H9 (cell line): Measurements from ENCODE around the gene BROX. TPM values are rescaled to one million over a fixed set of nuclear protein-coding genes. Genes with fewer than 3 reads are reported as not detected.

Experiments
- DNase-seq: peaks from one replicate; pipeline ENCODE4 v3.0.0-alpha.2; 2017
- H2AFZ ChIP-seq: one replicate; pipeline ENCODE4 v1.6.1; 2013; ENCODE audit warnings: mild to moderate bottlenecking, low read length, control low read depth, moderate library complexity
- H2AK5ac ChIP-seq: 2 replicates; pipeline ENCODE4 v1.6.1; 2013; ENCODE audit warnings: low read length, control low read depth, mixed read lengths; ENCODE audit not compliant: insufficient read length
- H2BK120ac ChIP-seq: one replicate; pipeline ENCODE4 v1.6.1; 2013; ENCODE audit warnings: low read depth, mild to moderate bottlenecking, low read length, control low read depth, inconsistent platforms; ENCODE audit not compliant: poor library complexity, severe bottlenecking
- H2BK12ac ChIP-seq: 2 replicates; pipeline ENCODE4 v1.6.1; 2013; ENCODE audit warnings: low read length, control low read depth, mixed read lengths, low read depth; ENCODE audit not compliant: insufficient read length
- H2BK15ac ChIP-seq: 2 replicates; pipeline ENCODE4 v1.6.1; 2013; ENCODE audit warnings: low read depth, low read length, control low read depth
- H2BK20ac ChIP-seq: one replicate; pipeline ENCODE4 v1.6.1; 2013; ENCODE audit warnings: low read depth, mild to moderate bottlenecking, low read length, control low read depth, inconsistent platforms; ENCODE audit not compliant: poor library complexity, severe bottlenecking
- H2BK5ac ChIP-seq: 2 replicates; pipeline ENCODE4 v1.6.1; 2013; ENCODE audit warnings: low read length, control low read depth, mixed read lengths; ENCODE audit not compliant: insufficient read length
- H3K14ac ChIP-seq: 2 replicates; pipeline ENCODE4 v1.6.1; 2013; ENCODE audit warnings: low read length, control low read depth; ENCODE audit not compliant: insufficient read depth
- H3K18ac ChIP-seq: 2 replicates; pipeline ENCODE4 v1.6.1; 2013; ENCODE audit warnings: low read depth, mild to moderate bottlenecking, mixed read lengths, low read length, control low read depth; ENCODE audit not compliant: insufficient read length
- H3K23ac ChIP-seq: 2 replicates; pipeline ENCODE4 v1.6.1; 2013; ENCODE audit warnings: low read length, control low read depth, mixed read lengths, low read depth; ENCODE audit not compliant: insufficient read length
- H3K23me2 ChIP-seq: 2 replicates; pipeline ENCODE4 v1.6.1; 2013; ENCODE audit warnings: low read depth, mild to moderate bottlenecking, mixed read lengths, low read length, control low read depth; ENCODE audit not compliant: insufficient read length, poor library complexity, severe bottlenecking
- H3K27ac ChIP-seq: 2 replicates; pipeline ENCODE4 v1.5.1; 2013; ENCODE audit warnings: low read length, control low read depth, mixed read lengths, low read depth; ENCODE audit not compliant: insufficient read length
- H3K27me3 ChIP-seq: 2 replicates; pipeline ENCODE4 v1.6.1; 2013; ENCODE audit warnings: low read length, control low read depth, inconsistent platforms; ENCODE audit not compliant: insufficient read depth
- H3K4ac ChIP-seq: 2 replicates; pipeline ENCODE4 v1.6.1; 2013; ENCODE audit warnings: low read depth, mild to moderate bottlenecking, control low read depth, inconsistent platforms, low read length, moderate library complexity
- H3K4me1 ChIP-seq: 2 replicates; pipeline ENCODE4 v1.6.1; 2013; ENCODE audit warnings: low read length, control low read depth, inconsistent platforms; ENCODE audit not compliant: insufficient read depth
- H3K4me2 ChIP-seq: 2 replicates; pipeline ENCODE4 v1.6.1; 2013; ENCODE audit warnings: low read length, control low read depth, mixed read lengths; ENCODE audit not compliant: insufficient read length, insufficient read depth
- H3K56ac ChIP-seq: 2 replicates; pipeline ENCODE4 v1.6.1; 2013; ENCODE audit warnings: low read depth, mild to moderate bottlenecking, mixed read lengths, low read length, control low read depth; ENCODE audit not compliant: insufficient read length
- H3K79me1 ChIP-seq: 2 replicates; pipeline ENCODE4 v1.6.1; 2013; ENCODE audit warnings: low read depth, mild to moderate bottlenecking, moderate library complexity, low read length, control low read depth, inconsistent platforms; ENCODE audit not compliant: insufficient read depth, poor library complexity, severe bottlenecking
- H3K79me2 ChIP-seq: 2 replicates; pipeline ENCODE4 v1.6.1; 2013; ENCODE audit warnings: low read length, control low read depth, inconsistent platforms; ENCODE audit not compliant: insufficient read depth
- H3K9ac ChIP-seq: 2 replicates; pipeline ENCODE4 v1.6.1; 2013; ENCODE audit warnings: low read length, control low read depth, mixed read lengths; ENCODE audit not compliant: insufficient read length; ENCODE audit errors: extremely low read depth
- H3K9me3 ChIP-seq: one replicate; pipeline ENCODE4 v1.6.1; 2013; ENCODE audit warnings: low read depth, low read length, inconsistent platforms; ENCODE audit not compliant: control insufficient read depth
- H3T11ph ChIP-seq: one replicate; pipeline ENCODE4 v1.6.1; 2013; ENCODE audit warnings: mild to moderate bottlenecking, low read length, control low read depth, inconsistent platforms
- H4K20me1 ChIP-seq: one replicate; pipeline ENCODE4 v1.6.1; 2013; ENCODE audit not compliant: control insufficient read depth, insufficient read length, insufficient read depth
- H4K5ac ChIP-seq: 2 replicates; pipeline ENCODE4 v1.6.1; 2013; ENCODE audit warnings: low read depth, mild to moderate bottlenecking, mixed read lengths, low read length, control low read depth; ENCODE audit not compliant: insufficient read length
- H4K8ac ChIP-seq: replicated peaks from 2 replicates; pipeline ENCODE4 v1.6.1; 2013; ENCODE audit warnings: low read length, control low read depth, mixed read lengths, low read depth; ENCODE audit not compliant: insufficient read length
- H4K91ac ChIP-seq: 2 replicates; pipeline ENCODE4 v1.6.1; 2013; ENCODE audit warnings: low read depth, mild to moderate bottlenecking, moderate library complexity, mixed read lengths, low read length, control low read depth; ENCODE audit not compliant: insufficient read length
- H3K27ac Mint-ChIP-seq, 3 experiments: 2 replicates in 2 of 3; 3 replicates in 1 of 3; pipeline ENCODE4 v1.8.0; 2020 to 2021; ENCODE audit warnings: mixed read lengths in 3 of 3, mild to moderate bottlenecking in 1 of 3, moderate library complexity in 1 of 3
- H3K27me3 Mint-ChIP-seq: 2 replicates; pipeline ENCODE4 v1.8.0; 2021; ENCODE audit warnings: low read depth, mild to moderate bottlenecking, moderate library complexity, mixed read lengths
- H3K36me3 Mint-ChIP-seq, 3 experiments: 2 replicates in 2 of 3; 3 replicates in 1 of 3; pipeline ENCODE4 v1.8.0; 2020 to 2021; ENCODE audit warnings: low read depth in 3 of 3, mixed read lengths in 3 of 3; ENCODE audit not compliant: insufficient read depth in 1 of 3
- H3K4me1 Mint-ChIP-seq, 2 experiments: 2 replicates each; pipeline ENCODE4 v1.8.0; 2020; ENCODE audit warnings: mixed read lengths in 2 of 2
- H3K4me3 Mint-ChIP-seq, 2 experiments: 2 replicates in 1 of 2; 3 replicates in 1 of 2; pipeline ENCODE4 v1.8.0; 2020 to 2021; ENCODE audit warnings: mild to moderate bottlenecking in 2 of 2, mixed read lengths in 2 of 2, moderate library complexity in 1 of 2
- H3K9me3 Mint-ChIP-seq, 2 experiments: 2 replicates in 1 of 2; 3 replicates in 1 of 2; pipeline ENCODE4 v1.8.0; 2020; ENCODE audit warnings: mild to moderate bottlenecking in 2 of 2, mixed read lengths in 2 of 2, moderate library complexity in 1 of 2
- CTCF ChIP-seq: fragments of 200-600 bp; sonication (generic); conservative IDR thresholded peaks from 3 replicates; pipeline ENCODE4 v1.8.0; 2021; ENCODE audit warnings: antibody characterized with exemption, mild to moderate bottlenecking
- WGBS: extraction: QIAGEN DNeasy Blood & Tissue Kit; methylation state at CpG from one replicate; pipeline ENCODE4 v1.1.7; 2013; ENCODE audit warnings: missing lambda C conversion rate, low lambda C conversion rate, mixed read lengths; ENCODE audit not compliant: insufficient read length; ENCODE audit errors: extremely low coverage; 5-methylcytosine and 5-hydroxymethylcytosine counted together
- total RNA-seq: library from RNA; stranded (reverse); gene quantifications from 2 replicates; pipeline ENCODE4 v1.2.1, GENCODE V29; 2021

BROX gene
- total RNA-seq, 1 experiment from 2014 or later: 27.8 TPM

- no peak overlapping the region for H2BK120ac ChIP-seq
- H3K4me1 Mint-ChIP-seq: peaks cover 3 to 9% of the 10 kb centered on the region in 2 experiments
Observed at GRCh38 chr1:222739465-222739864, 27.1 kb downstream of the BROX start.

More at GRCh38 chr1:222739465-222739864, 27.1 kb downstream of the BROX start:
- Mint-ChIP-seq H3K27ac (no peak overlapping the region), H3K4me3 (no peak overlapping the region), H3K27me3 (no peaks in the 10 kb centered on the region), H3K9me3 (no peaks in the 10 kb centered on the region), H3K36me3 (peaks cover 0 to 2% (median 2%) of the 10 kb centered on the region in 3 experiments; a peak in 4 of 7 replicates)
- H3K4ac ChIP-seq: no peak overlapping the region
- no peak overlapping the region for H4K8ac ChIP-seq
- no peak overlapping the region for H3K56ac ChIP-seq
- WGBS: no CpG with 5 or more reads among the region's 2 CpGs
- no peak overlapping the region for H3K9ac ChIP-seq
- H3K27me3 ChIP-seq: no peaks in the 10 kb centered on the region
- DNase-seq: no peak
- no peak overlapping the region for H2AFZ ChIP-seq
- H4K5ac ChIP-seq: no peak overlapping the region
- peaks cover 7% of the 10 kb centered on the region; the same call in 1 of the 2 replicates for H3K4me1 ChIP-seq
- H3K79me1 ChIP-seq: no peaks in the 10 kb centered on the region
- H4K91ac ChIP-seq: no peak overlapping the region
- H2BK12ac ChIP-seq: no peak overlapping the region
- H2BK20ac ChIP-seq: no peak overlapping the region
- no peak overlapping the region for H3K18ac ChIP-seq
- H2BK15ac ChIP-seq: no peak overlapping the region
- H2AK5ac ChIP-seq: no peak overlapping the region
- no peak overlapping the region for H3K4me2 ChIP-seq
- no peak overlapping the region for H3K27ac ChIP-seq
- H3K79me2 ChIP-seq: no peaks in the 10 kb centered on the region
- H3T11ph ChIP-seq: no peak overlapping the region
- TF ChIP-seq CTCF: no peak
- no peaks in the 10 kb centered on the region for H4K20me1 ChIP-seq
- no peak overlapping the region for H3K14ac ChIP-seq
- peaks cover 2% of the 10 kb centered on the region for H3K23me2 ChIP-seq
- H2BK5ac ChIP-seq: no peak overlapping the region
- no peaks in the 10 kb centered on the region for H3K9me3 ChIP-seq
- no peak overlapping the region for H3K23ac ChIP-seq
